HCT116 (cell line): ENCODE data around the gene NHERF1. TPM values are rescaled to one million over a fixed set of nuclear protein-coding genes. Genes with fewer than 3 reads are reported as not detected.

Experiments used
- ATAC-seq: fragments of 200-7000 bp; cut with Tn5 transposase; 2 replicates; pipeline ENCODE4 v1.9.1; 2020; ENCODE audit warnings: mild to moderate bottlenecking, moderate library complexity
- BruUV-seq: library from RNA; stranded (reverse); fragments of 400-500 nt; replicated peaks from 2 replicates; lab custom pipeline; 2021; lab: Mats Ljungman, UMichigan
- CTCF ChIA-PET: fragments of 300-600 bp; sonication (Branson Sonifier 250); formaldehyde crosslinking; loops from one replicate; lab custom pipeline; 2021; ENCODE audit warnings: antibody characterized with exemption; lab: Charles Lee
- POLR2A ChIA-PET: fragments of 300-600, 350-600 bp; sonication (Branson Sonifier 250); formaldehyde crosslinking; loops from one replicate; lab custom pipeline; 2021; ENCODE audit warnings: antibody characterized with exemption; lab: Charles Lee
- RAD21 ChIA-PET, 2 experiments: fragments of 300-600 bp; sonication (Branson Sonifier 250); formaldehyde crosslinking; loops; one replicate each; lab custom pipeline; 2023; ENCODE audit warnings: low total read pairs in 2 of 2; ENCODE audit not compliant: uncharacterized antibody in 2 of 2, unreplicated experiment in 2 of 2, low non-redundant PET in 1 of 2; lab: Charles Lee
- DNase-seq: peaks from one replicate; pipeline ENCODE4 v3.0.0-alpha.2; 2010; ENCODE audit warnings: low read depth, low spot score
- H2AFZ ChIP-seq: fragments of 200-600 bp; shearing (Covaris generic), sonication (generic); 2 replicates; pipeline ENCODE4 v1.6.1; 2017; ENCODE audit warnings: low read depth, mixed run types, mixed read lengths, antibody characterized with exemption, low read length; ENCODE audit not compliant: poor library complexity, severe bottlenecking
- H3K27ac ChIP-seq: 2 replicates; pipeline ENCODE4 v1.5.1; 2012; ENCODE audit warnings: low read depth, low read length
- H3K27me3 ChIP-seq: fragments of 200-600 bp; sonication (generic); 2 replicates; pipeline ENCODE4 v1.6.1; 2016; ENCODE audit warnings: mixed run types, low read length, mixed read lengths; ENCODE audit not compliant: insufficient read depth
- H3K36me3 ChIP-seq, 2 experiments: fragments of 200-500 bp in 1 of 2; fragments of 200-600 bp in 1 of 2; sonication (Bioruptor generic) in 1 of 2; sonication (generic) in 1 of 2; 2 replicates each; pipeline versions ENCODE4 v1.5.1 to v1.6.1; 2014 to 2016; ENCODE audit warnings: low read length in 2 of 2, inconsistent platforms in 1 of 2, mixed read lengths in 1 of 2, mixed run types in 1 of 2; ENCODE audit not compliant: insufficient read depth in 2 of 2, control insufficient read depth in 1 of 2
- H3K4me1 ChIP-seq, 2 experiments: fragments of 200-600 bp in 1 of 2; sonication (generic) in 1 of 2; 2 replicates each; pipeline versions ENCODE4 v1.5.1 to v1.6.1; 2012 to 2017; ENCODE audit warnings: low read length in 2 of 2, inconsistent platforms in 1 of 2, mild to moderate bottlenecking in 1 of 2, mixed read lengths in 1 of 2, mixed run types in 1 of 2, moderate library complexity in 1 of 2; ENCODE audit not compliant: insufficient read depth in 2 of 2, control insufficient read depth in 1 of 2
- H3K4me2 ChIP-seq: fragments of 200-600 bp; sonication (generic); 2 replicates; pipeline ENCODE4 v1.6.1; 2017; ENCODE audit warnings: mixed run types, low read length, mixed read lengths
- H3K4me3 ChIP-seq, 2 experiments: fragments of 200-600 bp in 1 of 2; sonication (generic) in 1 of 2; replicated peaks in 1 of 2; 2 replicates each; pipeline ENCODE4 v1.5.1; 2011 to 2016; ENCODE audit warnings: low read length in 2 of 2, control low read depth in 1 of 2, low read depth in 1 of 2, mild to moderate bottlenecking in 1 of 2, mixed read lengths in 1 of 2, mixed run types in 1 of 2
- H3K79me2 ChIP-seq: fragments of 200-600 bp; sonication (generic); 2 replicates; pipeline ENCODE4 v1.6.1; 2017; ENCODE audit warnings: mild to moderate bottlenecking, mixed run types, low read length, moderate library complexity, mixed read lengths; ENCODE audit not compliant: insufficient read depth
- H3K9ac ChIP-seq: fragments of 200-600 bp; sonication (generic); 2 replicates; pipeline ENCODE4 v1.6.1; 2016; ENCODE audit warnings: low read length, mixed read lengths
- H3K9me2 ChIP-seq: fragments of 200-600 bp; sonication (generic), shearing (Covaris generic); 2 replicates; pipeline ENCODE4 v1.6.1; 2017; ENCODE audit warnings: mixed run types, mild to moderate bottlenecking, moderate library complexity; ENCODE audit not compliant: insufficient read depth
- H3K9me3 ChIP-seq, 2 experiments: fragments of 200-500 bp in 1 of 2; fragments of 200-600 bp in 1 of 2; sonication (Bioruptor generic) in 1 of 2; sonication (generic) in 1 of 2; 2 replicates each; pipeline ENCODE4 v1.6.1; 2014 to 2017; ENCODE audit warnings: low read length in 2 of 2, mixed read lengths in 2 of 2, inconsistent platforms in 1 of 2, low read depth in 1 of 2, mild to moderate bottlenecking in 1 of 2, mixed run types in 1 of 2, moderate library complexity in 1 of 2; ENCODE audit not compliant: control insufficient read depth in 1 of 2, insufficient read depth in 1 of 2
- H4K20me1 ChIP-seq: fragments of 200-600 bp; sonication (generic), shearing (Covaris generic); 2 replicates; pipeline ENCODE4 v1.6.1; 2017; ENCODE audit warnings: mixed run types, mild to moderate bottlenecking, moderate library complexity; ENCODE audit not compliant: insufficient read depth
- ATF3 ChIP-seq: IDR thresholded peaks from 2 replicates; pipeline ENCODE4 v1.6.1; 2012
- EGR1 ChIP-seq: IDR thresholded peaks from 2 replicates; pipeline ENCODE4 v1.6.1; 2012; ENCODE audit warnings: low read depth
- ELF1 ChIP-seq: IDR thresholded peaks from 2 replicates; pipeline ENCODE4 v1.6.1; 2012; ENCODE audit warnings: low read depth, borderline replicate concordance
- EZH2 ChIP-seq: fragments of 200-600 bp; sonication (generic); IDR thresholded peaks from 2 replicates; pipeline ENCODE4 v1.6.1; 2017; ENCODE audit warnings: antibody characterized with exemption, mixed run types
- FOSL1 ChIP-seq: IDR thresholded peaks from 2 replicates; pipeline ENCODE4 v1.6.1; 2012; ENCODE audit warnings: low read depth
- MAX ChIP-seq: IDR thresholded peaks from 2 replicates; pipeline ENCODE4 v1.6.1; 2012
- POLR2A ChIP-seq: IDR thresholded peaks from 2 replicates; pipeline ENCODE4 v1.7.0; 2011; ENCODE audit warnings: borderline replicate concordance; ENCODE audit not compliant: insufficient read depth, insufficient read length; ENCODE audit errors: extremely low read depth
- POLR2AphosphoS5 ChIP-seq: IDR thresholded peaks from 2 replicates; pipeline ENCODE4 v1.6.1; 2011; ENCODE audit warnings: mild to moderate bottlenecking, low read depth, low read length, moderate library complexity
- RAD21 ChIP-seq: IDR thresholded peaks from 2 replicates; pipeline ENCODE4 v1.6.1; 2012; ENCODE audit warnings: low read depth, mild to moderate bottlenecking
- SP1 ChIP-seq: IDR thresholded peaks from 2 replicates; pipeline ENCODE4 v1.6.1; 2012; ENCODE audit warnings: low read depth
- SRF ChIP-seq: IDR thresholded peaks from 2 replicates; pipeline ENCODE4 v1.6.1; 2012; ENCODE audit warnings: low read depth
- TCF7L2 ChIP-seq: IDR thresholded peaks from 2 replicates; pipeline ENCODE4 v1.7.0; 2011; ENCODE audit warnings: borderline replicate concordance, inconsistent platforms; ENCODE audit not compliant: insufficient read depth, insufficient read length; ENCODE audit errors: extremely low read depth
- YY1 ChIP-seq: IDR thresholded peaks from 2 replicates; pipeline ENCODE4 v1.6.1; 2011; ENCODE audit warnings: low read length, low read depth, moderate library complexity, mild to moderate bottlenecking; ENCODE audit not compliant: insufficient replicate concordance; ENCODE audit errors: extremely low read depth
- ZBTB33 ChIP-seq: IDR thresholded peaks from 2 replicates; pipeline ENCODE4 v1.6.1; 2011; ENCODE audit warnings: mild to moderate bottlenecking, low read length, moderate library complexity; ENCODE audit not compliant: insufficient replicate concordance; ENCODE audit errors: extremely low read depth
- ZFX ChIP-seq: fragments of 450-650 bp; IDR thresholded peaks from 2 replicates; pipeline ENCODE4 v1.6.1; 2017
- ZNF274 ChIP-seq: fragments of 200-500 bp; sonication (Bioruptor generic); IDR thresholded peaks from 2 replicates; pipeline ENCODE4 v1.6.1; 2014; ENCODE audit warnings: mild to moderate bottlenecking, low read depth, low read length, inconsistent platforms
- intact Hi-C: fragments of 100-400 bp; cut with micrococcal nuclease; formaldehyde crosslinking; loops from 2 replicates; pipeline ENCODE4 v1.10.0; 2022
- total RNA-seq: library from RNA; stranded (reverse); gene quantifications from one replicate; pipeline ENCODE4 v1.2.1, GENCODE V29; 2021; ENCODE audit not compliant: unreplicated experiment

NHERF1 gene
- total RNA-seq, 1 experiment from 2014 or later = 129 TPM

- TF ChIP-seq ZBTB33 (no peak), SP1 (no peak)
These were observed 11.7 kb upstream of the NHERF1 start, which contains the start of gene RAB37 (continued) for GRCh38 chr17:74736513-74737298.

GRCh38 chr17:74737299-74738050, 11.0 kb upstream of the NHERF1 start:
- H3K4me2 ChIP-seq = peak overlapping the region; percentile 100
- TSS peak; percentile 60 for BruUV-seq
- H4K20me1 ChIP-seq = no peaks in the 10 kb centered on the region
- ChIA-PET RAD21 (interaction anchor here (0.7 to 3.7 kb wide), 6 partner anchors 80 to 369 kb away, joined by 3 to 52 read pairs (median 4); no protein-coding TSS in a partner anchor), CTCF (interaction anchor here (0.7 to 5.0 kb wide), 28 partner anchors 9 to 358 kb away, joined by 3 to 253 read pairs (median 6); partner anchors contain the start of genes FDXR and NAT9), POLR2A (interaction anchor here (0.6 to 3.4 kb wide), 5 partner anchors 11 to 231 kb away, joined by 3 to 25 read pairs (median 6); partner anchors contain the start of genes FDXR, NAT9 and NHERF1)
- ATAC-seq (peak; percentile 73), DNase-seq (peak; percentile 59)
- intact Hi-C loops = loop anchor here (1.0 kb wide), 1 partner anchor 171 kb away; no protein-coding TSS in a partner anchor
- H3K4me1 ChIP-seq = peaks cover 26 to 27% of the 10 kb centered on the region in 2 experiments
- no peaks in the 10 kb centered on the region for H3K27me3 ChIP-seq
- no peaks in the 10 kb centered on the region for H3K9me2 ChIP-seq
- peak overlapping the region; percentile 69 to 76 for H3K4me3 ChIP-seq
- no peaks in the 10 kb centered on the region for H3K36me3 ChIP-seq
- no peaks in the 10 kb centered on the region for H3K79me2 ChIP-seq
- peak overlapping the region; percentile 89 for H2AFZ ChIP-seq
- peak overlapping the region; percentile 68 for H3K27ac ChIP-seq
- no peaks in the 10 kb centered on the region for H3K9me3 ChIP-seq
- H3K9ac ChIP-seq = peak overlapping the region; percentile 59
- TF ChIP-seq ATF3 = no peak
- TF ChIP-seq ELF1 = no peak
- no peak for TF ChIP-seq TCF7L2
- TF ChIP-seq POLR2AphosphoS5 = peak; percentile 24; the same call in 1 of the 2 replicates
- TF ChIP-seq ZNF274 = no peak
- no peak for TF ChIP-seq POLR2A
- TF ChIP-seq ZBTB33 = no peak
- TF ChIP-seq FOSL1 = no peak
- no peak for TF ChIP-seq EZH2
- TF ChIP-seq MAX = no peak; the same call in 1 of the 2 replicates
- TF ChIP-seq ZFX = no peak
- no peak for TF ChIP-seq YY1
- TF ChIP-seq SP1 = no peak
- TF ChIP-seq EGR1 = no peak
- TF ChIP-seq RAD21 = peak; percentile 56; the same call in 1 of the 2 replicates
- TF ChIP-seq SRF = no peak
